RWPE2 (cell line): ENCODE measurements around the gene PLCD1.
"Not testable (repeated sequence)": the region's sequence is repeated elsewhere in the genome, so short reads cannot be mapped to it uniquely, and the experiment has no call there.

ENCODE experiments used
- ATAC-seq: fragments of 200-7000 bp; cut with Tn5 transposase; 3 replicates; pipeline ENCODE4 v1.9.1; 2021; ENCODE audit warnings: low read depth
- DNase-seq: peaks from one replicate; pipeline ENCODE4 v3.0.0-alpha.2; 2020; ENCODE audit warnings: low spot score
- H3K27ac ChIP-seq: fragments of 450-650 bp; 2 replicates; pipeline ENCODE4 v1.5.1; 2017; ENCODE audit warnings: mild to moderate bottlenecking; ENCODE audit not compliant: poor library complexity, severe bottlenecking
- H3K27me3 ChIP-seq: fragments of 250-450 bp; sonication (Bioruptor Pico); 2 replicates; pipeline ENCODE4 v1.5.1; 2021; ENCODE audit warnings: mild to moderate bottlenecking, moderate library complexity; ENCODE audit not compliant: insufficient read depth, poor library complexity, severe bottlenecking
- H3K36me3 ChIP-seq: fragments of 250-450 bp; sonication (Bioruptor Pico); 2 replicates; pipeline ENCODE4 v1.5.1; 2020; ENCODE audit warnings: low read depth, mild to moderate bottlenecking, moderate library complexity
- H3K4me1 ChIP-seq: fragments of 250-450 bp; sonication (Bioruptor Pico); 2 replicates; pipeline ENCODE4 v1.5.1; 2021; ENCODE audit warnings: mild to moderate bottlenecking, moderate library complexity; ENCODE audit not compliant: insufficient read depth, poor library complexity, severe bottlenecking
- H3K4me3 ChIP-seq: fragments of 250-450 bp; sonication (Bioruptor Pico); 2 replicates; pipeline ENCODE4 v1.5.1; 2021; ENCODE audit warnings: mild to moderate bottlenecking, moderate library complexity; ENCODE audit not compliant: severe bottlenecking
- H3K9me3 ChIP-seq: fragments of 250-450 bp; sonication (Bioruptor Pico); 2 replicates; pipeline ENCODE4 v1.5.1; 2021; ENCODE audit warnings: mild to moderate bottlenecking, moderate library complexity; ENCODE audit not compliant: severe bottlenecking
- TF ChIP-seq, protein P1 (sequence below): fragments of 450-650 bp; IDR thresholded peaks from one replicate; pipeline ENCODE4 v1.5.1; 2017; ENCODE audit warnings: mild to moderate bottlenecking, moderate library complexity; ENCODE audit not compliant: poor library complexity, severe bottlenecking

The PLCD1 gene

GRCh38 chr3:38062809-38063208 lies 33.4 kb upstream of the PLCD1 start:
- Histone ChIP-seq H3K27me3 (no peaks in the 10 kb centered on the region), H3K4me3 (no peak overlapping the region), H3K4me1 (no peaks in the 10 kb centered on the region), H3K9me3 (no peaks in the 10 kb centered on the region), H3K27ac (no peak overlapping the region), H3K36me3 (no peaks in the 10 kb centered on the region)
- DNase-seq = no peak
- TF ChIP-seq, protein P1, sequence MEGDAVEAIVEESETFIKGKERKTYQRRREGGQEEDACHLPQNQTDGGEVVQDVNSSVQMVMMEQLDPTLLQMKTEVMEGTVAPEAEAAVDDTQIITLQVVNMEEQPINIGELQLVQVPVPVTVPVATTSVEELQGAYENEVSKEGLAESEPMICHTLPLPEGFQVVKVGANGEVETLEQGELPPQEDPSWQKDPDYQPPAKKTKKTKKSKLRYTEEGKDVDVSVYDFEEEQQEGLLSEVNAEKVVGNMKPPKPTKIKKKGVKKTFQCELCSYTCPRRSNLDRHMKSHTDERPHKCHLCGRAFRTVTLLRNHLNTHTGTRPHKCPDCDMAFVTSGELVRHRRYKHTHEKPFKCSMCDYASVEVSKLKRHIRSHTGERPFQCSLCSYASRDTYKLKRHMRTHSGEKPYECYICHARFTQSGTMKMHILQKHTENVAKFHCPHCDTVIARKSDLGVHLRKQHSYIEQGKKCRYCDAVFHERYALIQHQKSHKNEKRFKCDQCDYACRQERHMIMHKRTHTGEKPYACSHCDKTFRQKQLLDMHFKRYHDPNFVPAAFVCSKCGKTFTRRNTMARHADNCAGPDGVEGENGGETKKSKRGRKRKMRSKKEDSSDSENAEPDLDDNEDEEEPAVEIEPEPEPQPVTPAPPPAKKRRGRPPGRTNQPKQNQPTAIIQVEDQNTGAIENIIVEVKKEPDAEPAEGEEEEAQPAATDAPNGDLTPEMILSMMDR = no peak
- ATAC-seq = no peak

GRCh38 chr3:38059591-38059990 lies 30.1 kb upstream of the PLCD1 start:
- Histone ChIP-seq H3K27ac (no peak overlapping the region), H3K4me1 (no peaks in the 10 kb centered on the region), H3K36me3 (no peaks in the 10 kb centered on the region), H3K27me3 (no peaks in the 10 kb centered on the region), H3K4me3 (no peak overlapping the region), H3K9me3 (no peaks in the 10 kb centered on the region)
- ATAC-seq = no peak
- DNase-seq = no peak
- TF ChIP-seq, protein P1 = no peak

DNA sequence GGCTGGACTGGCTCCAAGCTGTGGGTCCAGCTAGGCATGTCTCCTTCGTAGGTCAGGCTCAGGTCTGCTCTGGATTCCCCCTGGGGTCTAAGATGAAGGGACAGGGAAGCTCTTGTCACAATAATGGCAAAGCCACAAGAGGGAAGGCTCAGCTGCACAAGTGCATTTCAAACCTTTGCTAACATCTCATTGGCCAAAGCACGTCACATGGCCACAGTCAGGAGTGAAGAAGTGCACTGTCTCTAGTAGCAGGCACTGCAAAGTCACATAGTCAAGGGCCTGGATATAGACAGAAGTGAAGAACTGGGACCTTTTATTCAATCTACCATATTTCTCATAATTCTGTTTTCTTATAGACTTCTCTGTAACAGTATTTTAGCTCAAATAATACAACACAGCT lies 29.7 kb upstream of the PLCD1 start:
- no peaks in the 10 kb centered on the region for H3K27me3 ChIP-seq
- no peak overlapping the region for H3K4me3 ChIP-seq
- no peaks in the 10 kb centered on the region for H3K4me1 ChIP-seq
- DNase-seq = no peak
- H3K27ac ChIP-seq = no peak overlapping the region
- TF ChIP-seq, protein P1 = no peak
- ATAC-seq = no peak
- no peaks in the 10 kb centered on the region for H3K9me3 ChIP-seq
- no peaks in the 10 kb centered on the region for H3K36me3 ChIP-seq

DNA sequence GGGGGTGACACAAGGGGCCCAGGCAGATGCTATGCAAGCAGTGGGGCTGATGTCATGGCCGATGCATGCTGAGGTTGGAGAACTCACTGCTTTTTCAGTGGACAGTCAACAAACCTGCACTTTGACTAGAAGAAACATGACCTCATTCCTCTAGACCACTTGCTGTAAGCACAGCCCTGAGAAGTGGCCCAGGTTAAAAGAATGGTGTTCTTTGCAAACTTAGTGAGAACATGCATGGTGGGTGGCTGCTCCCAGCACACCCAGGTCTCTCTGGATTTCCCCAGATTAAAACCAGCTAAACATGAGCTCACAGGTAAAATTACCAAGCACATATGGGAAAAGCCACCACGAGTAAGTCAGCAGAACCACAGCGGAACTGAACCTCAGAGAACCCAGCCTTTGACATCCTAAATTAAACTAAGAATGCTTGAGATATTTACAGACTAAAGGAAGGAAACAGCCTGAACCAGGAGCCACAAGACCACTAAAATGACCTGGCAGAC lies 25.1 kb upstream of the PLCD1 start:
- no peak overlapping the region for H3K27ac ChIP-seq
- H3K4me1 ChIP-seq = no peaks in the 10 kb centered on the region
- no peaks in the 10 kb centered on the region for H3K9me3 ChIP-seq
- TF ChIP-seq, protein P1 = no peak
- H3K27me3 ChIP-seq = no peaks in the 10 kb centered on the region
- no peaks in the 10 kb centered on the region for H3K36me3 ChIP-seq
- no peak for ATAC-seq
- no peak overlapping the region for H3K4me3 ChIP-seq
- DNase-seq = no peak

- not testable (repeated sequence) for ATAC-seq, H3K27me3 ChIP-seq, H3K9me3 ChIP-seq, DNase-seq, H3K4me1 ChIP-seq, H3K27ac ChIP-seq, H3K36me3 ChIP-seq, H3K4me3 ChIP-seq
These were observed 24.5 kb upstream of the PLCD1 start for GRCh38 chr3:38053813-38054498.

- not testable (repeated sequence) for H3K27ac ChIP-seq, H3K4me3 ChIP-seq, ATAC-seq, H3K9me3 ChIP-seq, H3K4me1 ChIP-seq, H3K36me3 ChIP-seq, DNase-seq, H3K27me3 ChIP-seq
These were observed 23.8 kb upstream of the PLCD1 start for GRCh38 chr3:38053286-38053685.
